Measurements from ENCODE around the gene INSL3.

GRCh38 chr19:17854061-17854460, 32.7 kb upstream of the INSL3 start:
- TF ChIP-seq CTCF (IDR thresholded peaks at IDR 0.05), result no peak
- no peak for TF ChIP-seq POLR2A (IDR thresholded peaks at IDR 0.05)
